Neuron (in vitro differentiated cells): ENCODE data around the gene ZBTB6.
"Not testable (repeated sequence)": the region's sequence is repeated elsewhere in the genome, so short reads cannot be mapped to it uniquely, and the experiment has no call there.

Experiments used
- H2AFZ ChIP-seq: one replicate; pipeline ENCODE4 v1.6.1; 2013; ENCODE audit warnings: low read depth, mild to moderate bottlenecking, inconsistent platforms, low read length, moderate library complexity
- H3K27me3 ChIP-seq: one replicate; pipeline ENCODE4 v1.6.1; 2013; ENCODE audit warnings: low read length; ENCODE audit not compliant: insufficient read depth
- H3K36me3 ChIP-seq: one replicate; pipeline ENCODE4 v1.6.1; 2013; ENCODE audit warnings: low read length; ENCODE audit not compliant: insufficient read depth
- H3K4me1 ChIP-seq: one replicate; pipeline ENCODE4 v1.6.1; 2013; ENCODE audit warnings: low read length; ENCODE audit not compliant: insufficient read depth
- H3K4me3 ChIP-seq: 2 replicates; pipeline ENCODE4 v1.5.1; 2013; ENCODE audit warnings: mild to moderate bottlenecking, low read length, moderate library complexity
- H3K9me3 ChIP-seq: one replicate; pipeline ENCODE4 v1.6.1; 2013; ENCODE audit warnings: low read length

Gene ZBTB6

GRCh38 chr9:122906122-122906521 is 7.0 kb downstream of the ZBTB6 start:
- not testable (repeated sequence) for H3K9me3 ChIP-seq, H3K4me1 ChIP-seq, H2AFZ ChIP-seq, H3K27me3 ChIP-seq
- Histone ChIP-seq H3K4me3 (peak overlapping the region; percentile 93), H3K36me3 (peaks cover 24% of the 10 kb centered on the region)

- H3K9me3 ChIP-seq = no peaks in the 10 kb centered on the region
- H3K36me3 ChIP-seq = peaks cover 13% of the 10 kb centered on the region
- peaks cover 16% of the 10 kb centered on the region for H3K4me1 ChIP-seq
- peak within 1 kb of the TSS; percentile 56 for H2AFZ ChIP-seq
- H3K27me3 ChIP-seq = no peaks in the 10 kb centered on the region
- peak within 1 kb of the TSS; percentile 93 for H3K4me3 ChIP-seq
Measured at GRCh38 chr9:122904823-122905710, 8.1 kb downstream of the ZBTB6 start, which contains the start of gene RC3H2. Gene RC3H2 (minus strand): TSS chr9:122905359. CDS start chr9:122897509, 7,850 bp downstream.

GRCh38 chr9:122904466-122904822 is 8.7 kb downstream of the ZBTB6 start:
- no peaks in the 10 kb centered on the region for H3K27me3 ChIP-seq
- H3K36me3 ChIP-seq = peaks cover 7% of the 10 kb centered on the region
- peak overlapping the region; percentile 93 for H3K4me3 ChIP-seq
- peak overlapping the region; percentile 56 for H2AFZ ChIP-seq
- H3K4me1 ChIP-seq = peaks cover 19% of the 10 kb centered on the region
- H3K9me3 ChIP-seq = no peaks in the 10 kb centered on the region

- Histone ChIP-seq H3K4me1 (peaks cover 19% of the 10 kb centered on the region), H3K9me3 (no peaks in the 10 kb centered on the region), H3K36me3 (peaks cover 24% of the 10 kb centered on the region), H3K27me3 (no peaks in the 10 kb centered on the region), H2AFZ (no peak overlapping the region), H3K4me3 (no peak overlapping the region)
Measured at GRCh38 chr9:122900791-122901190, 12.3 kb downstream of the ZBTB6 start.

DNA sequence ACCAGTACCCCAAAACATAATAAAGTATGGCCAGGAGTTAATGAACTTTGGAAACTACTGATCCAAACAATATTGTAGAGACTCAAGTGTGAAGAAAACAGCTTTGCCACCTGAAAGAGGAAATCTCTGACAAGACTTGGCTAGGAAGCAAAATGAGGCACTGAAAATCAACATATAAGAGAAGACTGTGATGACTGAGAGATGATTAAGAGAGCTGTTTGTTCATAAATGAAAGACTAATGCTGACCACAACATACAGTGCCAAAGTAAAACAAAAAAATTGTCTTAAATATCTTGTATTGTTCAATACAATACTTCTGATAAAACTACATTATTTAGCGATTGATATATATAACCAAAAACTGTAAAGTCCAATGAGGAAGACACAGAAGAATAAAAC is 15.2 kb downstream of the ZBTB6 start:
- Histone ChIP-seq H3K4me3 (no peak overlapping the region), H3K27me3 (no peaks in the 10 kb centered on the region), H3K4me1 (peaks cover 11% of the 10 kb centered on the region), H3K9me3 (no peaks in the 10 kb centered on the region), H3K36me3 (peaks cover 44% of the 10 kb centered on the region), H2AFZ (no peak overlapping the region)

DNA sequence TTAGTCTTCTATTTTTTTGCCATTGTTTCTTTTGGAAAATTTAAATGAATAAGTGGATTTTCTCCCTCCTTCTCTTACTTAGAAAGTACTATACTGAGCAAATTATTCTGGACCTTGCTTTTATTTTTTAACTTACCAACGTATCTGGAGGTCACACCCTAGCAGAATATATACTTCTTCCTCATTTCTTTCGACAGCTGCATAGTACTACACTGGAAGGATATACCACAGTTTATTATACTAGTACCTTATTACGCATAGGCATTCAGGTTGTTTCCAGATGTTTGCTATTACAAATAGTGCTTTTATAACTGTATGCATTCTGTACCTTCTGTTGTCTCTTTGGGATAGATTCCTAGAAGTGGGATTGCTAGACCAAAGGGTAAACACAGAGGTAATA is 24.6 kb downstream of the ZBTB6 start:
- Histone ChIP-seq H3K27me3 (no peaks in the 10 kb centered on the region), H3K4me1 (no peaks in the 10 kb centered on the region), H2AFZ (no peak overlapping the region), H3K9me3 (no peaks in the 10 kb centered on the region), H3K36me3 (peaks cover 81% of the 10 kb centered on the region), H3K4me3 (no peak overlapping the region)

DNA sequence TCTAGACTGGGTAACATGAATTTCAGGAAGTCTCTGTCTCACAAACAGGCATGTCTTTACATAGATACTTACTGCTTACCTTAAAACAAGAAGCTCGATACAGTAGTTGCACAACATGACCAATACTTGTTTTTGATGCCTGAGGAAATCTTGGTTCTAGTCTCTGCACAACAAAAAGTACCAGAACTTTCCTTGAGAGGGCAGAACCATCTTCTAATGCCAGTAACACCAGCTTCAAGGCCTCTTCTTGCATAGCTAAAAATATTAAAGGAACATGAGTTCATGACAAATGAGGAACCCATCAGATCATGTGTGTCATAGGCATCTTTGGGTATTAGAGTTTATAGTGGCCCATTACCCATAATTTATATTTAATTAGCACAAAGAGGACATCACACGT is 30.0 kb downstream of the ZBTB6 start:
- no peak overlapping the region for H3K4me3 ChIP-seq

DNA sequence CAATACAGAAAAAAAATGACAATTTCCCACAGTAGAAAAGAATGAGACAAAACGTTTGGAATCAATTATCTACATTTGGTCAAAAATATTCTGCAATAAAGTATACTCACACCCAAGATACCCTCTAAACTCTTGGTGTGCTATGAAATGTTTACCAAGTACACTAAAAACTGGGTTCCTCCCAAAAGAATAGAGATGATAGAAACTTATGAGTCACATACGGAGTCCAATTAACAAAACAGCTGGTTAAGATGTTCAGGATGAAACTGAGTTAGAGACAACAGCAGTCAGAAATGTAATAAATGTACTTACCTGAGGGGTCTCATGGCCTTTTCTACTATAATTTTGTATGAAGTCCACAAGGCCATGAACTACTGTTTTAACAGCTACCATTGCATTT is 33.7 kb downstream of the ZBTB6 start:
- Histone ChIP-seq H3K27me3 (no peaks in the 10 kb centered on the region), H3K4me1 (no peaks in the 10 kb centered on the region), H3K36me3 (peaks cover 89% of the 10 kb centered on the region), H3K9me3 (no peaks in the 10 kb centered on the region), H3K4me3 (no peak overlapping the region), H2AFZ (no peak overlapping the region)

More for the DNA sequence above, 30.0 kb downstream of the ZBTB6 start:
- peaks cover 82% of the 10 kb centered on the region for H3K36me3 ChIP-seq
- no peaks in the 10 kb centered on the region for H3K9me3 ChIP-seq
- no peak overlapping the region for H2AFZ ChIP-seq
- no peaks in the 10 kb centered on the region for H3K4me1 ChIP-seq
- no peaks in the 10 kb centered on the region for H3K27me3 ChIP-seq

DNA sequence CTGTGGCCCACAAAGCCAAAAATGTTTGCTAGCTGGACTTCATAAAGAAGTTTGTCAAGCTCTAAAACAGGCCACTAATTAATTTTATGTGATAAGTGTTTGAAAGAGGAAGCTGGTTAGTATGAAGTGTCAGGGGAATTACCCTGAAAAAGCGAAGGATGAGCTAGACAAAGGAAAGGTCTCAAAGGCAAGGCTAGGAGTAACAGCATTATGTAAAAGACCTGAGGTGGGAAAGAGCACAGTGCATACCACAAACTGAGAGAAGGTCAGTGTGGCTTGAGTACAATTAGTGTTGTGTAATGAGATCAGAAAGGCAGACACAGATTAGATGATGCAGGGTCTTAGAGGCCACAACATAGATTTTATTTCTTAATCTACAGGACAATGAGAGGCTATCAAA is 37.6 kb downstream of the ZBTB6 start:
- Histone ChIP-seq H3K27me3 (no peaks in the 10 kb centered on the region), H3K36me3 (peaks cover 89% of the 10 kb centered on the region), H3K4me1 (no peaks in the 10 kb centered on the region), H2AFZ (no peak overlapping the region), H3K4me3 (no peak overlapping the region), H3K9me3 (no peaks in the 10 kb centered on the region)

- not testable (repeated sequence) for H3K9me3 ChIP-seq, H3K4me1 ChIP-seq, H3K27me3 ChIP-seq, H2AFZ ChIP-seq, H3K4me3 ChIP-seq
- H3K36me3 ChIP-seq = peaks cover 53% of the 10 kb centered on the region
Measured at GRCh38 chr9:122867276-122867675, 45.8 kb downstream of the ZBTB6 start.

- Histone ChIP-seq H3K36me3 (peaks cover 53% of the 10 kb centered on the region), H3K27me3 (no peaks in the 10 kb centered on the region), H3K4me1 (no peaks in the 10 kb centered on the region), H2AFZ (no peak overlapping the region), H3K9me3 (no peaks in the 10 kb centered on the region), H3K4me3 (no peak overlapping the region)
Measured at GRCh38 chr9:122866079-122866478, 47.0 kb downstream of the ZBTB6 start.

DNA sequence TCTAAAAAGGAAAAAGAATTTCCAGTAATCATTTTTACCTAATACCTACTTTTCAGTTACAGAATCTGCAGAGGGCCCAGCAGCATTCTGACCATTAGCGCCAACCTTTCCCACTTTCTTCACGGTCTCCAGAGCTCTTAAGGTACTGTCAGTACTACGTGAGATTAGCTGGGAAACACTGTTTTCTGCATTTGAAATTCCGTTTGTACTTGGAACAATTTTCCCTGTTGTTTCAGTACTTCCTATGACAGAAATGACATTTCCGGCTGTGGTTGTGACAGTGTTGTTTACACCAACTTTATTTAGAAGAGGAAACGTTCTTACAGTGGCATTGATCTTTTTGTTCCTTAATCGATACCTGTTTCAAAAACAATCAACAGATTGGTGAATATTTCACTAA is 47.8 kb downstream of the ZBTB6 start:
- H3K4me1 ChIP-seq = no peaks in the 10 kb centered on the region
- no peak overlapping the region for H3K4me3 ChIP-seq
- H3K36me3 ChIP-seq = peaks cover 52% of the 10 kb centered on the region

GRCh38 chr9:122863407-122863806 is 49.7 kb downstream of the ZBTB6 start:
- Histone ChIP-seq H3K4me1 (no peaks in the 10 kb centered on the region), H3K36me3 (peaks cover 64% of the 10 kb centered on the region), H2AFZ (no peak overlapping the region), H3K9me3 (no peaks in the 10 kb centered on the region), H3K4me3 (no peak overlapping the region), H3K27me3 (no peaks in the 10 kb centered on the region)

More for the DNA sequence above, 47.8 kb downstream of the ZBTB6 start:
- no peak overlapping the region for H2AFZ ChIP-seq
- no peaks in the 10 kb centered on the region for H3K27me3 ChIP-seq
- no peaks in the 10 kb centered on the region for H3K9me3 ChIP-seq
